HG03558 (cell line): Measurements from ENCODE around the gene RAD51B.
"Not testable (repeated sequence)": the region's sequence is repeated elsewhere in the genome, so short reads cannot be mapped to it uniquely, and the experiment has no call there.

ENCODE experiments used
- ATAC-seq: cut with Tn5 transposase; IDR thresholded peaks from one replicate; pipeline ENCODE4 v1.9.1; 2021; ENCODE audit warnings: moderate number of reproducible peaks; ENCODE audit not compliant: unreplicated experiment; ENCODE audit errors: extremely low read depth

RAD51B gene

DNA sequence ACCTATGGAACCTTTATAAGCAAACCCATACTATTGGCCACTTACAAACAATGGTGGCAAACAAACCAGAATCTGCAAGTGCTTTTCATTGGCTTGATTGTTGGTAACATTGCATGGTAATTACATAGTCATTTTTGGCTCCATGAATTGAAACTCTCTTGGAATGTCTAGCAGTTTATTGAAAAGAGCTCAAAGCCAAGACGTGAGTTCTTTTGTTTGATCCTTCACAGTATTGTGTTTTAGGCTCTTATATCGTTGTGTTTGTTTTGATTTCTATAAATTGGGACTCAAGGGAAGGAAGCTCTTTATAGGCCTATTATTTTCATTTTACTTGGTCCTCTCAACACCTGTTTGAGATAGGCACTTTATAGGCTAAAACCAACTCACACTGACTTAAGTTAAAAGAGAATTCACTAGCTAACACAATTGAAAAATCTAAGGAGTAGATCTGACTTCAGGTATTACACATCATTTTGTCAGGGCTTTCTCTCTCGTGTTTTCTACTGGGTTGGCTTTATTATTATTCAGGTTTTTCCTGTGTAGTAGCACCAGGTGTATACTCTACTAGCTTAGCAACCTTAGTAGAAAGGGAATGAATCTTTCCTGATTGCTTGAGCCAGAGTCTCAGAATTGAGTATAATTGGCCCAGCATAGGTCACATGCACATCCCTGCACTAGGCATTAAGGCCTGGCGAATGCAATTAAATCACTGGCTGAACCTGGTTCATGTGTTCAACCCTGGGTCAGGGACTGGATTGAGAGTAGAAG, 341.4 kb downstream of the RAD51B start:
- no peak for ATAC-seq

- no peak for ATAC-seq
Measured at GRCh38 chr14:68162887-68163286, 343.3 kb downstream of the RAD51B start.

GRCh38 chr14:68164711-68165113, 345.1 kb downstream of the RAD51B start:
- ATAC-seq, result no peak

- ATAC-seq, result no peak
Measured at GRCh38 chr14:68165274-68165843, 345.8 kb downstream of the RAD51B start.

DNA sequence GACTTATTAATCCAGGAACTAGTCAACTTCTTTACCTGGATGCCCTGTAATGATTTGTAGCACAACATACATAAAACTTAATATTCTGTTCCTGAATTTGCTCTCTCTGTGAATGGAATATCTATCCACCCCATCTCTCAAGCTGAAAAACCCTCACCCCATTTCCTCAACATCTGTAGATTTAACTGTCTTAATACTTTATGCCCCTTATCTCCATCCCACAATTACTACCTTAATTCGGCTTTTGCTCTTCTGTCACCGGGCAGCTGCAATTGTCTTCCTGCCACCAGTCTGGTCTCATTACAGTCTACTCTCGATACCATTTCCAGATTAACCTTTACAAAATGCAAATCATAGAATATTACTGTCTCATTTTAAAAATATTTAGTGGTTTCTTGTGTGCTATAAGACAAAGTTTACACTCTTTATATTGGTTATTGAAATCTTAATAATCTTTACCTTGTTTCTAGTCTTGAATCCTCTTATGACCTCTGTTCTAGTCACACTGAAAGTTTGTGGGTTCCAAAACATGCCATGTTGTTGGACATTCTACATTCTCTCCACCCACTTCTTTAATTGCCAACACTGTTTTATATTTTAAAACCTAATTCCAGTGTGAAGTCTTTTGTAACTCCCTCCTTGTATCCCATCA, 347.3 kb downstream of the RAD51B start:
- ATAC-seq, result no peak

GRCh38 chr14:68167383-68168087, 348.0 kb downstream of the RAD51B start:
- ATAC-seq, result no peak

DNA sequence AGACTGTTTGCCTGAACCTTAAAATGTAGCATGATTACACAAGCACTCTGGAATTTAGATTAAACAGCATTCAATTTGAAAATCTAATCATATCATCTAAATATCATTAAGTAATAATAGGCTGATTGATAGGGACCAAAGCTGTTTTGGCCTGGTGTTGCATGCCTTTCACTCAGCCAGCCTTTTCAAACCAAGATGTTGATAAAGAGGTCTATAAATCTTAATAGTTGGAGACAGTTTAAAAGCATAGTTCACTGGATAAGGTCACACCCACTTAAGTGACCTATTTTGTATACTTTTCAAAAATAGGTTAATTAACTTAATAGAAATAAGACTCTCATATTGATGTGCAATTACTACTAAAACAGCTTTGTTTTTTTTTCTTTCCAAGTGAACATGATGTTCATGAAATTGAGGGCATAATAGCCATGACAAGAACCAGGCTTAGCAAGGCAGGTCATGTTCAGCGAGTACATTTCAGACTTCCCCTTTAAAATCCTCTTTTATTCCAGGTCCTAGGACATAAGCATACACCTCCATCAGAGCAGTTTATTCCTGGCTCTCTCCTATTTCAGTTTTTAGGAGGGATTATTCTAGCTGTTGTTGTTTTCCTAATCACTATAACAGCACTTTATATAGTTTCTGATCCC, 349.0 kb downstream of the RAD51B start:
- no peak for ATAC-seq

DNA sequence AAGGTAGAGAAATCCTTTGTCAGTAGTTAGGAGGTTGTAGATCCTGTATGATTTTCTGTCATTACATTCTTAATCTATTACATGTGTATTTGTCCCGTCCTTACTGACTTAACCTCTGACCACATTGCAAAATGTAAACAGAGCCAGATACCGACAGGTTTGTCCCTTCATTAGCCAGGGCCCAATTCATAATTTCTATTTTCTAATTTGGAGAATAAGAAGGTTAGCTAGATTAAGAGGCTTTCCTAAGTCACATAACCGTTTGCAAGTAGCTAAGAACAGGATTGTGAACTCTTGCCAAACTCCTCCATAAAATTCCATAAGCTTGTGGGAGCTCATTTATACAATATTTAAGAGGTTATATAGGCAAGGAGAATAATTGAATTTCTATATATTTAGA, 352.6 kb downstream of the RAD51B start:
- no peak for ATAC-seq

DNA sequence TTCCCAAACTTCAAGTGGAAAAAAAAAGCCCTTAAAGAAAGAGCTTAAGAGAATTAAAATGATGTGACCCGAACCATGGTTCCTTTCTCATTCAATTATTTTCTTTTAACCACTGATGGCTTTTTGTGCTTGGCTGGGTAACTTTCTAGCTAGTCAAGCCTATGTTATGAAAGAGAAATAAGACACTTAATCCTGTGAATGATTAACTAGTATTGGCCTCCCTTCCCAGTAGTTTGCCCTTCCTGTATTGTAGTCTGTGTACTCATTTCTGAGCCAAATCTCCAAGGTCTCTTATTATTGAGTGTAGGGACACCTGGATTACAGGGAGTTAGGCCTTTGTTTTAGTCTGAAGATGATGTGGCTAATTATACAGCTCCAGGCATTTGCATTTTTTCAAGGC, 353.0 kb downstream of the RAD51B start:
- ATAC-seq, result no peak

GRCh38 chr14:68173227-68173972, 353.8 kb downstream of the RAD51B start:
- no peak for ATAC-seq

GRCh38 chr14:68174446-68174845, 354.9 kb downstream of the RAD51B start:
- no peak for ATAC-seq

DNA sequence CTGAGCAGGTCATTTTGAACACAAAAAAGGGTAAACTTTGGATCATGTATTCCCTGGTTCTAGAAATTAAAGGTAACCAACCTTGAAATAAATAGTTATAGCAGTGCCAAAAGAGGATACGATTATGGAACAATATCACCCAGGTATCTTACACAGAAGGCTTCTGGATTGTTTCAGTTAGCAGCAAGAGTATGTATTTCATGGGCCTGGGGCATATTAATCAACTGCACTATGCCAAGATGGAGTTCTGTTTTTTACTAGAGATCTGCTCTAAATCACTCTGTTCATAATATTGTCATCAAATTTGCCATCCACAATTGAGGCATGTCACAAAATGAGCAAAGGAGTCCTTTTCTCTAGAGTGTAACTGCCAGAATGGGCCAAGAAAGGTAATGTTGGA, 357.1 kb downstream of the RAD51B start:
- no peak for ATAC-seq

DNA sequence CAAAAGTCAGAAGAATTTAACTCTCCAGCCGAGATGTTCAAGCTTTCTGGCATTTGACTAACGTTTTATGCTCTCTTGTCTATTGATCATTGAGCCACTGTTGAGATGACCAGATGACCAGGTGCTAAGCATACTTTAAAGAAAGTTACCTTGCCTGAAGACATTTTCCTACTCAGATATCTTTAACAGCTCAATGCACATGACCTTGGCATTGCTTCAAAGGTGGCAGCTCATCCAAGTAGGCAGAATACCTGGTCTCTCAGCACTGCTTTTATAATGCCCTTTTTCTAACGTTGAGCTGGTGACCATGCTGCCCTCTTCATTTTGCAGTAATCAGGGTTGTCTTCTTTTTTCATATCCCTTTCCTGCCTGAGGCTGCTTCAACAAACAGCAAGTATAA, 358.1 kb downstream of the RAD51B start:
- ATAC-seq, result no peak

DNA sequence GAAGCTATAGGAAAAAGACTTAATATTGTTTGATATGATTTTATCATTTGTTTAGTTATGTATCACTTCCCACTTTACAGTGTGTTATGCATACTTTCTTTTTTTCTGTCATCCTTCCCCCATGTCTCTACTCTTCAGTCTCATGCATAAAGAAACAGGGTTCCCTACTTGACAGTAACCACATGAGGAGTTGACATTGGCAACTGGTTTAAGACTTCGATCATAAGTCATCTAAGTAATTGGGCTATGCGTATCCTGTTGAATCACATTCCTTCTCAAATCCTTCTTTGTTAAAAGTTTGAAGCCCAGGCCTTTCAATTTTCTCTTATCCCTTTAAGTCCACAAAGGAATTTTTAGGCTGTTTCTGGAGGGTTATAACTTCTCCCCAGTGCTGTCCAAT, 358.7 kb downstream of the RAD51B start:
- ATAC-seq, result no peak

- ATAC-seq, result no peak
Measured at GRCh38 chr14:68181519-68182326, 362.1 kb downstream of the RAD51B start.

DNA sequence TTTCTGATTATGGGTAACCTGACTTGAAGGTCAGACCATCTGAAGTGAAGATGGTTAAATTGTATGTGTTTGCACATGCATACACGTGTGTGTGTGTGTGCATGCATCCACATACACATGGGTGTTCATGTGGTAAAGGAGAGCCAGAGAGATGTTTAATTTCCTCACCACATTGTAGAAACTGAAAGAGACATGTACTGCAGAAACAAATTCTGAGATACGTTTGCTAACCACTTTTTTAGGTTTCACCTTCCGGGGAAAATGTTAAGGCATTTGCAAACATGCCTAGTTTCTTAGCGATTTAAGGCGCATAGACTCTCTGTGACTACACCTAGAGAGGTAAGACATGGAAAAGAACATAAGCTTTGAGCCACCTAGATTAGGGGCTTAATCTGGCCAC, 362.9 kb downstream of the RAD51B start:
- no peak for ATAC-seq

- not testable (repeated sequence) for ATAC-seq
Measured at GRCh38 chr14:68186500-68187276, 367.1 kb downstream of the RAD51B start.

DNA sequence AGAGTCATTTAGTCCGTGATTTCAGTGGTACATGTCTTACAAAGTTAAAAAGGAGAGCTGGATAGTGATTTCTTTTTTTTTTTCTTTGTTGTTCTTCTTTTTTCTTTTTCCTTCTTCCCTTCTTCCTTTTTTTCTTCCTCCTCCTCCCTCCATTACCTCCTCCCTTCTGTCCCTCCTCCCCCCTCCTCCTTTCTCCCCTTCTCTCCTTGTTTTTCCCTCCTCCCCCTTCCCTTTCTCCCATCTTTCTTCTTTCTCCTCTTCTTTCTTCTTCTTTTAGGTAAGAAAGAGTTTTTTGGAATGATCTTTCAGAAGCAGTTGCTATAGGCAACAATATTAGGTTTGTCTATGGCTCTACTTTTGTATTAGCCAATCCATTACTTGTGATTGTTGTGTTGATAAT, 368.6 kb downstream of the RAD51B start:
- no peak for ATAC-seq
